NCI-H1417 (cell line): Measurements from ENCODE around the gene C6orf47.
A peak's percentile ranks its signal among the peaks of the same experiment; 100 is the strongest.

Source experiments
- DNase-seq, 3 experiments: peaks; one replicate each; lab custom pipeline; 2025; lab: John Stamatoyannopoulos, UW

C6orf47 gene

GRCh38 chr6:31661262-31662123, 915 bp upstream of the C6orf47 start:
- DNase-seq: no peak

- DNase-seq: no peak
Measured at GRCh38 chr6:31659649-31660380, 763 bp downstream of the C6orf47 start.

GRCh38 chr6:31658983-31659648, 1.5 kb downstream of the C6orf47 start:
- DNase-seq: no peak

- no peak for DNase-seq
Measured at GRCh38 chr6:31658158-31658688, 2.4 kb downstream of the C6orf47 start.

GRCh38 chr6:31657406-31658157, 3.0 kb downstream of the C6orf47 start:
- no peak for DNase-seq

GRCh38 chr6:31655349-31656237, 5.0 kb downstream of the C6orf47 start, which contains the start of gene APOM:
Gene APOM, plus strand, starts transcription at chr6:31655894. Its CDS starts 73 bp downstream, at chr6:31655967.
- DNase-seq: no peak

- no peak for DNase-seq
Measured at GRCh38 chr6:31654574-31655348, 5.8 kb downstream of the C6orf47 start.

GRCh38 chr6:31652925-31653724, 7.5 kb downstream of the C6orf47 start:
- no peak for DNase-seq

GRCh38 chr6:31651602-31652191, 8.9 kb downstream of the C6orf47 start:
- peak; percentile 61 to 87 (median 65) for DNase-seq

GRCh38 chr6:31645325-31645724, 15.3 kb downstream of the C6orf47 start:
- no peak for DNase-seq

- no peak for DNase-seq
Measured at GRCh38 chr6:31643818-31644454, 16.6 kb downstream of the C6orf47 start.

- DNase-seq: no peak
Measured at GRCh38 chr6:31642798-31643570, 17.6 kb downstream of the C6orf47 start.

- DNase-seq: no peak
Measured at GRCh38 chr6:31641370-31641769, 19.2 kb downstream of the C6orf47 start.

GRCh38 chr6:31640612-31641011, 20.0 kb downstream of the C6orf47 start:
- no peak for DNase-seq

- no peak for DNase-seq
Measured at GRCh38 chr6:31639449-31639861, 21.1 kb downstream of the C6orf47 start.

- no peak for DNase-seq
Measured at GRCh38 chr6:31639043-31639442, 21.5 kb downstream of the C6orf47 start.
